ENCODE data around the gene YTHDF1.

The YTHDF1 gene

GRCh38 chr20:63183422-63184146 is 32.3 kb downstream of the YTHDF1 start:
- ATAC-seq, result peak; percentile 18 to 40

- ATAC-seq, result no peak
Observed at GRCh38 chr20:63182946-63183415, 33.0 kb downstream of the YTHDF1 start.

GRCh38 chr20:63182425-63182824 is 33.5 kb downstream of the YTHDF1 start:
- no peak for ATAC-seq

GRCh38 chr20:63181226-63181625 is 34.7 kb downstream of the YTHDF1 start:
- no peak for ATAC-seq

GRCh38 chr20:63180569-63181185 is 35.3 kb downstream of the YTHDF1 start:
- ATAC-seq, result no peak

- ATAC-seq, result no peak
Observed at GRCh38 chr20:63179687-63180568, 36.0 kb downstream of the YTHDF1 start.

GRCh38 chr20:63178889-63179686 is 36.8 kb downstream of the YTHDF1 start:
- ATAC-seq, result peak; percentile 75 to 78

- no peak for ATAC-seq
Observed at GRCh38 chr20:63178446-63178820, 37.5 kb downstream of the YTHDF1 start.

GRCh38 chr20:63177785-63178445 is 38.0 kb downstream of the YTHDF1 start:
- no peak for ATAC-seq

GRCh38 chr20:63177134-63177784 is 38.7 kb downstream of the YTHDF1 start:
- ATAC-seq, result no peak

- no peak for ATAC-seq
Observed at GRCh38 chr20:63176427-63177133, 39.4 kb downstream of the YTHDF1 start.

- no peak for ATAC-seq
Observed at GRCh38 chr20:63176034-63176426, 39.9 kb downstream of the YTHDF1 start.

- no peak for ATAC-seq
Observed at GRCh38 chr20:63175038-63175895, 40.7 kb downstream of the YTHDF1 start.

GRCh38 chr20:63174309-63175037 is 41.5 kb downstream of the YTHDF1 start:
- no peak for ATAC-seq

- ATAC-seq, result no peak
Observed at GRCh38 chr20:63173552-63174191, 42.3 kb downstream of the YTHDF1 start.

- no peak for ATAC-seq
Observed at GRCh38 chr20:63172726-63173125, 43.2 kb downstream of the YTHDF1 start.

GRCh38 chr20:63171991-63172390 is 43.9 kb downstream of the YTHDF1 start:
- no peak for ATAC-seq

GRCh38 chr20:63169681-63170080 is 46.2 kb downstream of the YTHDF1 start:
- no peak for ATAC-seq

- ATAC-seq, result no peak
Observed at GRCh38 chr20:63168861-63169260, 47.1 kb downstream of the YTHDF1 start.

All from activated CD4-positive, CD25-positive, alpha-beta regulatory T cell treated with anti-CD3 and anti-CD28 coated beads, Interleukin-2, amount 50 U/mL, for 24 hours (primary cell).